ENCODE measurements around the gene INHBC.
A peak's percentile ranks its signal among the peaks of the same experiment; 100 is the strongest.

INHBC gene

GRCh38 chr12:57469296-57470164, 34.9 kb downstream of the INHBC start:
- no peak for DNase-seq

- DNase-seq: no peak
These were observed 35.8 kb downstream of the INHBC start for GRCh38 chr12:57470286-57470969.

- DNase-seq: no peak
These were observed 36.5 kb downstream of the INHBC start for GRCh38 chr12:57470970-57471656.

GRCh38 chr12:57471661-57472060, 37.1 kb downstream of the INHBC start:
- no peak for DNase-seq

GRCh38 chr12:57472391-57472790, 37.8 kb downstream of the INHBC start:
- DNase-seq: no peak

- DNase-seq: no peak
These were observed 38.8 kb downstream of the INHBC start for GRCh38 chr12:57473392-57473791.

- DNase-seq: no peak
These were observed 39.3 kb downstream of the INHBC start for GRCh38 chr12:57473886-57474285.

- no peak for DNase-seq
These were observed 39.8 kb downstream of the INHBC start for GRCh38 chr12:57474430-57474829.

GRCh38 chr12:57474862-57475261, 40.3 kb downstream of the INHBC start:
- DNase-seq: no peak

- DNase-seq: no peak
These were observed 40.9 kb downstream of the INHBC start for GRCh38 chr12:57475271-57476161.

GRCh38 chr12:57476162-57476992, 41.8 kb downstream of the INHBC start:
- DNase-seq: peak; percentile 53

- DNase-seq: no peak
These were observed 42.6 kb downstream of the INHBC start for GRCh38 chr12:57476993-57477709.

- no peak for DNase-seq
These were observed 43.4 kb downstream of the INHBC start for GRCh38 chr12:57477710-57478681.

- DNase-seq: no peak
These were observed 44.4 kb downstream of the INHBC start for GRCh38 chr12:57479043-57479375.

- no peak for DNase-seq
These were observed 45.0 kb downstream of the INHBC start, which contains the start of gene ARHGAP9 for GRCh38 chr12:57479376-57480115. Gene ARHGAP9 (minus strand): TSS chr12:57479866. CDS start chr12:57479406, 460 bp downstream.

GRCh38 chr12:57481671-57482070, 47.1 kb downstream of the INHBC start:
- DNase-seq: no peak

- no peak for DNase-seq
These were observed 48.9 kb downstream of the INHBC start for GRCh38 chr12:57483466-57483865.

- DNase-seq: no peak
These were observed 51.1 kb downstream of the INHBC start for GRCh38 chr12:57485695-57486094.

- DNase-seq: no peak
These were observed 52.5 kb downstream of the INHBC start for GRCh38 chr12:57487055-57487596.

Measured in activated effector memory CD4-positive, alpha-beta T cell treated with Interleukin-2 at 50 U/mL for 16 hours (primary cell).